Measurements from ENCODE around the gene ARVCF.

Gene ARVCF

GRCh38 chr22:19996694-19997384, 19.8 kb downstream of the ARVCF start:
- H3K4me3 ChIP-seq (replicated peaks; ENCODE audit: low read depth, low read length), result no peak overlapping the region
- TF ChIP-seq, protein P1, sequence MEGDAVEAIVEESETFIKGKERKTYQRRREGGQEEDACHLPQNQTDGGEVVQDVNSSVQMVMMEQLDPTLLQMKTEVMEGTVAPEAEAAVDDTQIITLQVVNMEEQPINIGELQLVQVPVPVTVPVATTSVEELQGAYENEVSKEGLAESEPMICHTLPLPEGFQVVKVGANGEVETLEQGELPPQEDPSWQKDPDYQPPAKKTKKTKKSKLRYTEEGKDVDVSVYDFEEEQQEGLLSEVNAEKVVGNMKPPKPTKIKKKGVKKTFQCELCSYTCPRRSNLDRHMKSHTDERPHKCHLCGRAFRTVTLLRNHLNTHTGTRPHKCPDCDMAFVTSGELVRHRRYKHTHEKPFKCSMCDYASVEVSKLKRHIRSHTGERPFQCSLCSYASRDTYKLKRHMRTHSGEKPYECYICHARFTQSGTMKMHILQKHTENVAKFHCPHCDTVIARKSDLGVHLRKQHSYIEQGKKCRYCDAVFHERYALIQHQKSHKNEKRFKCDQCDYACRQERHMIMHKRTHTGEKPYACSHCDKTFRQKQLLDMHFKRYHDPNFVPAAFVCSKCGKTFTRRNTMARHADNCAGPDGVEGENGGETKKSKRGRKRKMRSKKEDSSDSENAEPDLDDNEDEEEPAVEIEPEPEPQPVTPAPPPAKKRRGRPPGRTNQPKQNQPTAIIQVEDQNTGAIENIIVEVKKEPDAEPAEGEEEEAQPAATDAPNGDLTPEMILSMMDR (IDR thresholded peaks at IDR 0.05; ENCODE audit: low read length, missing control alignments), result no peak

GRCh38 chr22:19995611-19996339, 20.8 kb downstream of the ARVCF start:
- TF ChIP-seq, protein P1 (IDR thresholded peaks at IDR 0.05; ENCODE audit: low read length, missing control alignments), result no peak
- no peak overlapping the region for H3K4me3 ChIP-seq (replicated peaks; ENCODE audit: low read depth, low read length)
- peak; percentile 57 for DNase-seq (ENCODE audit: low read depth)

More at GRCh38 chr22:19996694-19997384, 19.8 kb downstream of the ARVCF start:
- DNase-seq (ENCODE audit: low read depth), result no peak

- DNase-seq (ENCODE audit: low read depth), result no peak
- no peak overlapping the region for H3K4me3 ChIP-seq (replicated peaks; ENCODE audit: low read depth, low read length)
- TF ChIP-seq, protein P1 (IDR thresholded peaks at IDR 0.05; ENCODE audit: low read length, missing control alignments), result no peak
Observed at GRCh38 chr22:19994851-19995610, 21.6 kb downstream of the ARVCF start.

DNA sequence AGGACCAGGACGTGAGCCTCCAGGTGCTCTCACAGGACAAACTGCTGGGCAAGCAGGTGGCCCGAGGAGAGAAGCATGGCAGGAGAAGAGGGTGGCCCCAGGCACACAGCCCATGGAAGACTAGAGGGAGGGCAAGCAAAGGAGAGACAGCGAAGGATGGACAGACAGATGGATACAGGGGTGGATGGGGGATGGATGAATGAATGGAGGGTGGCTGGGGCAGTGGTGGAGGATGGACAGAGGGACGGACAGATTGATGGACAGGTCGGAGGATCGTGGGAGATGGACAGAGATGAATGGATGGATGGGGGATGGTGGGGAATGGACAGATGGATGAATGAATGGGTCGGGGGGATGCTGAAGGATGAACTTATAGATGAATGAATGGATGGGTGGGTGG, 22.7 kb downstream of the ARVCF start:
- TF ChIP-seq, protein P1 (IDR thresholded peaks at IDR 0.05; ENCODE audit: low read length, missing control alignments), result no peak

DNA sequence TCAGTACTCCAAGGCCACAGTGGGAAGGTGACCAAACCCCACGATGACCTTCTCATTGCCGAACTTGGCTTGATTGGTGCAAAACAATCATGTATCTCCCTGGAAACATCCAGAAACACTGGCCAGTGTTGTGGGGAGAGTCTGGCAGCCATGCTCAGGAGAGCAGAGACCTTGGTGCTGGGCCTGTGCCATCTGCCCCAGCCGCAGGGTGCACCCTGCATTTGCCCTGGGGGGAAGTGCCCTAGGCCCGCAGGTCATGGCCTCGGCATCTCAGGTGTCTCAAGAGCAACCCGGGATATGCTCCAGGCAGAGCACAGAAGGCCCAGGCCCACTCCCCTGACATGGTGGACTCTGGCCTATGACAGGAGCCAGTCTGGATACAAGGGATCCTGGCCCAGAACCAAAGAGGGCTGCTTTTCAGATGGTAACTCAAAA, 23.7 kb downstream of the ARVCF start:
- H3K4me3 ChIP-seq (replicated peaks; ENCODE audit: low read depth, low read length), result no peak overlapping the region
- DNase-seq (ENCODE audit: low read depth), result no peak
- TF ChIP-seq, protein P1 (IDR thresholded peaks at IDR 0.05; ENCODE audit: low read length, missing control alignments), result no peak

More for the DNA sequence above, 22.7 kb downstream of the ARVCF start:
- H3K4me3 ChIP-seq (replicated peaks; ENCODE audit: low read depth, low read length), result no peak overlapping the region
- DNase-seq (ENCODE audit: low read depth), result no peak

- DNase-seq (ENCODE audit: low read depth), result no peak
- TF ChIP-seq, protein P1 (IDR thresholded peaks at IDR 0.05; ENCODE audit: low read length, missing control alignments), result no peak
- no peak overlapping the region for H3K4me3 ChIP-seq (replicated peaks; ENCODE audit: low read depth, low read length)
Observed at GRCh38 chr22:19992481-19992911, 24.1 kb downstream of the ARVCF start.
